ENCODE results near the gene C1orf167. TPM values are rescaled to one million over a fixed set of nuclear protein-coding genes. Genes with fewer than 3 reads are reported as not detected.

Gene C1orf167
- total RNA-seq, 4 donors from 2014 or later, result 0.72 to 2.0 TPM; not detected in 2

DNA sequence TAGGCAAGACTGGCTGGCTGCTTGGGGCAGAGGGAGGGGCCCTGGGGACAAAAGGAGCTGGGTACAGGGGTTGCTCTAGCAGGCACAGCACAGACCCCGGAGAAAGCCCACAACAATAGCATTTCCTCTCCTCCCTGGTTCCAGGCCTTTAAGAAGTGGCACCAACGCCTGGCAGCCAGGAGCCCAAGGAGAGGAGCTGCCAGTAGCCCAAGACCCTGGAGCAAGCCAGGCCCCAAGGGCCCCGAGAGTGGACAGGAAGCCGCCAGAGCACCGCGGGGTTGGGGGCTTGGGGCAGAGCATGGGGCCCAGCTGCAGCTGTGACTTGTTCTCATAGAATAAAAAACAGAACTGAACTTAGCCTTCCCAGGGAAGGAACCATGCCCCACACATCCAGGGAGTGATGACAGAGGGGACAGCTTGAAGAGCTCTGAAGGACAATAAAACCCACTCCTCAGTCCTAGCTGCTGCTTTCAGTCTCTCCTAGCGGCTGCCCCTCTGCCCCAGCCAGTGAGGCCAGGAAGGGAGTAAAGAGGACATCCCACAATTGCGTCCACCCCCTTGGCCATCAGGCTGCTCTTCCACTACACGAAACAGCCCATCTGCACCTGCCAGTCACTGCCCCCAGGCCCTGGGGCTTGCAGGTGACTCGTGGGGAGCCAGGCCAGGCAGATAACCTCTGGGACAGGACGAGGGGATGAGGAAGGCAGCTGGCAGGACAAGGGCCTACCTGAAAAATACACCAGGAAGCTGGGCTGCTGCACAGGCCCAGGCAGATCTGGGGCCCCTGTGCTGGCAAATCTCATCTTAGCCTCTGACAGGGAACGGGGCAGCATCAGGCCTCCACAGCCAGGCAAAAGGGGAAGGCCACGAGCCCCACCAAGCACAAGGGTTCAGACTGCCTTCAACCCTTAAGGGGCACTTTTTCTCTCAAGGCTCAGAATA is 27.4 kb downstream of the C1orf167 start:
- ATAC-seq (ENCODE audit: low FRiP score) (no peak), DNase-seq (ENCODE audit: low spot score) (no peak)
- no peak for TF ChIP-seq CTCF (IDR thresholded peaks at IDR 0.05)

GRCh38 chr1:11790101-11790879 is 28.3 kb downstream of the C1orf167 start:
- ATAC-seq (ENCODE audit: low FRiP score), result no peak
- DNase-seq (ENCODE audit: low spot score), result no peak

GRCh38 chr1:11790880-11791715 is 29.1 kb downstream of the C1orf167 start:
- DNase-seq (ENCODE audit: low spot score) (peak; percentile 73), ATAC-seq (ENCODE audit: low FRiP score) (peak; percentile 90)
- no peak for TF ChIP-seq CTCF (IDR thresholded peaks at IDR 0.05)

More at GRCh38 chr1:11790101-11790879, 28.3 kb downstream of the C1orf167 start:
- no peak for TF ChIP-seq CTCF (IDR thresholded peaks at IDR 0.05)

DNA sequence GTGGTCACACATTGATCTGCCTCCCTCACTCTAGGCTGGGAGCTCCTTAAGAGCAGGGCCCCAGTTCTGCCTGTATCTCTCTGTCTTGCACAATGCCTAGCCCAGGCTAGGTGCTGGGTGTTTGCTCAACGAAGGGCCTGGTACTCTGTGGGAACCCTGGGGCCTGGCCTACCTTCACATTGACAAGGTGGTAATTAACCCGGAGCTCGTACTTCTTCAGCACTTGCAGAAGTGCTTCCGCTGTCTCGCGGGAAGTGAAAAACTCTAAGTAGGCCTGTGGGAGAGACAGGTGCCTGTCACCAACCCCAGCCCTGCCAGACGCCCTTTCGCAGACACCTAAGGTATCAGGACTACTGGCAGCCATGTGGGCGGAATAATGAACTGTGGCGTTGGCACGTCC is 30.1 kb downstream of the C1orf167 start:
- DNase-seq (ENCODE audit: low spot score) (no peak), ATAC-seq (ENCODE audit: low FRiP score) (no peak)
- TF ChIP-seq CTCF (IDR thresholded peaks at IDR 0.05), result no peak

- ATAC-seq (ENCODE audit: low FRiP score) (no peak), DNase-seq (ENCODE audit: low spot score) (no peak)
- no peak for TF ChIP-seq CTCF (IDR thresholded peaks at IDR 0.05)
Observed at GRCh38 chr1:11793819-11794218, 31.8 kb downstream of the C1orf167 start.

DNA sequence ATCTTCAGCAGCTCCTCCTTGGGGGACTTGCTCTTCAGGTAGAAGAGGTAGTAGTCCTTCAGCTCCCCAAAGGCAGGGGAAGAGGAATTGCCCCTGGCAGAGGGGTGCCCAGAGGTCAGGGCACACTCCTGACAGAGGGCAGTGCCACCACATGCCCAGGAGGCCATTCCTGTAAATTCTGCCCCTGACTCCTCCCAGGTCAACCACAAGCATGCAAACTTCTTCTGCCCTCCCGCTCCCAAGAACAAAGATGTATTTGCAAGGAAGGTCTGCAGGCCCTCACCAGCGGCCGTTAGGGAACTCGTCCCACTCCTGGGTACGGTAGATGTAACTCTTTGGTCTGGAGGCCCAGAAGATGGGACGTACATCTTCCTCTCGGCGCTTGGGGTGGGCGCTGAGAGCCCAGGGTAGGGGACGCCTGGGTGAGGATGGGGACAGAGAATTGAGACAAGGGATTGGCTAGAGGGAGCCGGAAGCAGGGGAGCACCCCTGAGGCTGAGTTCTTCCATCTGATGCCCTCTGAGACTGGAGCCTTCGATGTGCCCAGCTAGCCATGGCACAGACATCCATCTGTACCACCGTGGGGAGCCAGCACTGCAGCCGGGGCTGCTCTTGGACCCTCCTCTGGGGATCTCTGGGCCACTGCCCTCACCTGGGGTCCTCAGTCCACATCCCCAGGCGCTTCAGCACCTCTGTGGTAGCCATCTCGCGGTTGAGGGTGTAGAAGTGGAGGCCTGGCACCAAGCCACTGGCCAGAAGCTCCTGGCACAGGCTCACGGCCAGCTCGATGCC is 32.6 kb downstream of the C1orf167 start:
- no peak for TF ChIP-seq CTCF (IDR thresholded peaks at IDR 0.05)
- no peak for ATAC-seq (ENCODE audit: low FRiP score)
- DNase-seq (ENCODE audit: low spot score), result no peak

Measured in omental fat pad (tissue), 4 donors.